ENCODE results near the gene GNG8. TPM values are rescaled to one million over a fixed set of nuclear protein-coding genes. Genes with fewer than 3 reads are reported as not detected.

Gene GNG8
- total RNA-seq, 1 experiment from 2014 or later: not detected

DNA sequence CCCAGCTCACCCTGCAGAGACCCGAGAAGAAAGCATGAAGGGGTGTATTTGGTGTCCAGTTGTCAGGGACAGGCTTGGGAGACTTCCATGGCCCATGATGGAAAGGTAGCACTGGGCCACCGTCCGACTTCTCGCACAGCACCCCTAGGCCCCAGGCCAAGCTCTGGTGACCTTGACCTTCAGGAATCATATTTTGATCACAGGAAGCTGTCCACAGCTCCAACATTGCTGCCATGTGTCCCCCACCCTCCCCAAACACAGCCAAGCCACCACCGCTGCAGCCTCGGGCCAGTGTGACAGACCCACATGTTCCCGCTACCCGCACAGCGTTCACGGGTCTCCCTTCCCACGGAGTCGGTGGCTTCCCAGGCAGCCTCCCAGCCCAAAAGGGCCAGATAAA, 10.3 kb downstream of the GNG8 start:
- no peaks in the 10 kb centered on the region for H3K36me3 ChIP-seq (ENCODE audit: control insufficient read depth, insufficient read depth, low read length)
- peaks cover 10% of the 10 kb centered on the region for H3K4me1 ChIP-seq
- intact Hi-C loops (cut with micrococcal nuclease; ENCODE audit: unreplicated experiment): no loop called here
- no peaks in the 10 kb centered on the region for H3K27me3 ChIP-seq (replicated peaks; ENCODE audit: control insufficient read depth, insufficient read depth, low read length)
- Mint-ChIP-seq H3K4me3 (ENCODE audit: unreplicated experiment) (no peak overlapping the region), H3K36me3 (ENCODE audit: insufficient read depth, unreplicated experiment) (no peaks in the 10 kb centered on the region), H3K27me3 (ENCODE audit: insufficient read depth, unreplicated experiment) (no peaks in the 10 kb centered on the region), H3K4me1 (ENCODE audit: low read depth, unreplicated experiment) (no peaks in the 10 kb centered on the region), H3K27ac (ENCODE audit: unreplicated experiment) (no peak overlapping the region), H3K9me3 (ENCODE audit: unreplicated experiment) (no peaks in the 10 kb centered on the region)
- BruUV-seq (replicated peaks): no TSS peak
- no peaks in the 10 kb centered on the region for H3K9me3 ChIP-seq
- H3K4me3 ChIP-seq (ENCODE audit: low read depth, low read length): no peak overlapping the region
- TF ChIP-seq, protein P1, sequence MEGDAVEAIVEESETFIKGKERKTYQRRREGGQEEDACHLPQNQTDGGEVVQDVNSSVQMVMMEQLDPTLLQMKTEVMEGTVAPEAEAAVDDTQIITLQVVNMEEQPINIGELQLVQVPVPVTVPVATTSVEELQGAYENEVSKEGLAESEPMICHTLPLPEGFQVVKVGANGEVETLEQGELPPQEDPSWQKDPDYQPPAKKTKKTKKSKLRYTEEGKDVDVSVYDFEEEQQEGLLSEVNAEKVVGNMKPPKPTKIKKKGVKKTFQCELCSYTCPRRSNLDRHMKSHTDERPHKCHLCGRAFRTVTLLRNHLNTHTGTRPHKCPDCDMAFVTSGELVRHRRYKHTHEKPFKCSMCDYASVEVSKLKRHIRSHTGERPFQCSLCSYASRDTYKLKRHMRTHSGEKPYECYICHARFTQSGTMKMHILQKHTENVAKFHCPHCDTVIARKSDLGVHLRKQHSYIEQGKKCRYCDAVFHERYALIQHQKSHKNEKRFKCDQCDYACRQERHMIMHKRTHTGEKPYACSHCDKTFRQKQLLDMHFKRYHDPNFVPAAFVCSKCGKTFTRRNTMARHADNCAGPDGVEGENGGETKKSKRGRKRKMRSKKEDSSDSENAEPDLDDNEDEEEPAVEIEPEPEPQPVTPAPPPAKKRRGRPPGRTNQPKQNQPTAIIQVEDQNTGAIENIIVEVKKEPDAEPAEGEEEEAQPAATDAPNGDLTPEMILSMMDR (IDR thresholded peaks at IDR 0.05; ENCODE audit: insufficient read depth in 1 of 2, low read depth in 1 of 2, low read length in 1 of 2, severe bottlenecking in 1 of 2, unreplicated experiment in 1 of 2): no peak
- POLR2A ChIA-PET: no interaction called here
- DNase-seq: no peak
- CTCF ChIA-PET: no interaction called here

DNA sequence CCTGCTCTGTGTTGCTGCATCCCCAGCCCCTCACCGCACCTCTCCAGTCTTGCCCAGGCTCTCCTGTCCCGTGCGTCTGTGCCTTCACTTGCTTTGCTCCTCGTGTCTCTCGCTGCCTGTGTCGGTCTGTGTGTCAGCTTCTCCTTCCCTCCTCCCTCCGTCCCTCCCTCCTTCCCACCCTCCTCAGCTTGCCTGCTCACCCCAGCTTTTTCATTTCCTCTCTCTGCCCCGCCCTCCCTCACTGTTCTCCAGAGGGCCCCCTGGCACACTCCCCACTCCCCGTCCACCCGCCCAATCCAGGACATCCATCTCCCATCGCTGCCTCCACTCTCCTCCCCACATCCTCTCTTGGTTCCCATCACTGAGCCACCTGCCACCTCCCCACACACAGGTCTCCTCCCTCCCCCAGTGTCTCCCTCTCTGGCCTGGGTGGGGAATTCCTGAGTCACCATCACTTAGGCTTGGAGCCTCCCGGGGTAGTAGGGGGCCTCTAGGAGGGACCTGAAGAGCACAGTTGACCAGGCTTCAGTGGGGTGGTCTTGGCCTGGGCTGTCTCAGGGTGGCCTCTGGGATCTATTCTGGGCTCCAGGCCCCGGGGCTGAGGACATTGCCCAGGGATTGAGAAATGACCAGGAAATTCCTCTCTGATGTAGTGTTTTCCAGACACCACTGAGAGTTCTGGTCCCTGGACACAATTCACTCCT, 10.9 kb downstream of the GNG8 start, which contains the start of gene PTGIR:
Gene PTGIR, minus strand, starts transcription at position 132 of the 704 bp plus-strand sequence. CDS start 864 bp downstream, outside the sequence.
- BruUV-seq (replicated peaks): no TSS peak
- Histone ChIP-seq H3K27me3 (replicated peaks; ENCODE audit: control insufficient read depth, insufficient read depth, low read length) (no peaks in the 10 kb centered on the region), H3K36me3 (ENCODE audit: control insufficient read depth, insufficient read depth, low read length) (no peaks in the 10 kb centered on the region), H3K9me3 (no peaks in the 10 kb centered on the region), H3K4me1 (peaks cover 14% of the 10 kb centered on the region), H3K4me3 (ENCODE audit: low read depth, low read length) (no peak within 1 kb of the TSS)
- Mint-ChIP-seq H3K4me1 (ENCODE audit: low read depth, unreplicated experiment) (no peaks in the 10 kb centered on the region), H3K27ac (ENCODE audit: unreplicated experiment) (no peak within 1 kb of the TSS), H3K4me3 (ENCODE audit: unreplicated experiment) (no peak within 1 kb of the TSS), H3K9me3 (ENCODE audit: unreplicated experiment) (no peaks in the 10 kb centered on the region), H3K36me3 (ENCODE audit: insufficient read depth, unreplicated experiment) (no peaks in the 10 kb centered on the region), H3K27me3 (ENCODE audit: insufficient read depth, unreplicated experiment) (no peaks in the 10 kb centered on the region)
- ChIA-PET POLR2A (no interaction called here), CTCF (interaction anchor here (0.6 kb wide), 1 partner anchor 510 kb away, joined by 3 read pairs; no protein-coding TSS in a partner anchor)
- DNase-seq: no peak
- intact Hi-C loops (cut with micrococcal nuclease; ENCODE audit: unreplicated experiment): no loop called here
- TF ChIP-seq, protein P1 (IDR thresholded peaks at IDR 0.05; ENCODE audit: insufficient read depth in 1 of 2, low read depth in 1 of 2, low read length in 1 of 2, severe bottlenecking in 1 of 2, unreplicated experiment in 1 of 2): peak in 1 of 2 experiments; percentile 13

DNA sequence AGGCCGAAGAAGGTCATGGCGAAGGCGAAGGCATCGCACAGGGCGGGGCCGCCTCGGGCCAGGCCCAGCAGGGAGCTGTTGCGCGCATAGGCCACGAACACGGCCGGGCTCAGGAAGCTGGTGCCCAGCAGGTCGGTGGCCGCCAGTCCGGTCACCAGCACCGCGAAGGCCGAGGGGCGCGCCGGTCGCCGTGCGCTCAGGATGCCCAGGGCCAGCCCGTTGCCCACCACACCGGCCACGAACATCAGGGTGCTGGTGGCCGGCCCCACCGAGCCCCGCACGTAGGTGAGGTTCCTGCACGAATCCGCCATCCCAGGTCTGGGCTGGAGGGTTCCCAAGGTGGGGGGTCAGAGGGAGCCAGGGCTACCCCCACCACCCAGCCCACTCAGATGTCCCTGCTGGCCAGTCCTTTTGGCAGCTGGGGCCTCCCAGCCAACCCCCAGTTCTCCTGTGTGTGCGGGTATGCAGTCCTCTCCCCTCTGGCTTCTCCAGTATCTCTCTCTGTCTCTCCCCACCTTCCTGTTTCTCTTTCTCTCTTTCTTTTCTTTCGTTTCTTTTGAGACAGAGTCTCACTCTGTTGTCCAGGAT, 12.0 kb downstream of the GNG8 start:
- no peaks in the 10 kb centered on the region for H3K9me3 ChIP-seq
- no peaks in the 10 kb centered on the region for H3K9me3 Mint-ChIP-seq (ENCODE audit: unreplicated experiment)
- peaks cover 14% of the 10 kb centered on the region for H3K4me1 ChIP-seq
- ChIA-PET POLR2A (no interaction called here), CTCF (no interaction called here)
- no peak overlapping the region for H3K27ac Mint-ChIP-seq (ENCODE audit: unreplicated experiment)
- intact Hi-C loops (cut with micrococcal nuclease; ENCODE audit: unreplicated experiment): no loop called here
- H3K36me3 Mint-ChIP-seq (ENCODE audit: insufficient read depth, unreplicated experiment): no peaks in the 10 kb centered on the region
- TF ChIP-seq, protein P1 (IDR thresholded peaks at IDR 0.05; ENCODE audit: insufficient read depth in 1 of 2, low read depth in 1 of 2, low read length in 1 of 2, severe bottlenecking in 1 of 2, unreplicated experiment in 1 of 2): no peak
- H3K27me3 ChIP-seq (replicated peaks; ENCODE audit: control insufficient read depth, insufficient read depth, low read length): no peaks in the 10 kb centered on the region
- no peaks in the 10 kb centered on the region for H3K4me1 Mint-ChIP-seq (ENCODE audit: low read depth, unreplicated experiment)
- no peaks in the 10 kb centered on the region for H3K27me3 Mint-ChIP-seq (ENCODE audit: insufficient read depth, unreplicated experiment)
- BruUV-seq (replicated peaks): no TSS peak
- no peak overlapping the region for H3K4me3 Mint-ChIP-seq (ENCODE audit: unreplicated experiment)
- H3K36me3 ChIP-seq (ENCODE audit: control insufficient read depth, insufficient read depth, low read length): no peaks in the 10 kb centered on the region
- DNase-seq: no peak
- no peak overlapping the region for H3K4me3 ChIP-seq (ENCODE audit: low read depth, low read length)
